ENCODE results near the gene TRAT1. TPM values are rescaled to one million over a fixed set of nuclear protein-coding genes. Genes with fewer than 3 reads are reported as not detected.

Gene TRAT1
- total and polyA plus RNA-seq, 2 donors (not counting 1 experiment from before 2014, with no cell fraction given) = 0.34 TPM; not detected in 1

DNA sequence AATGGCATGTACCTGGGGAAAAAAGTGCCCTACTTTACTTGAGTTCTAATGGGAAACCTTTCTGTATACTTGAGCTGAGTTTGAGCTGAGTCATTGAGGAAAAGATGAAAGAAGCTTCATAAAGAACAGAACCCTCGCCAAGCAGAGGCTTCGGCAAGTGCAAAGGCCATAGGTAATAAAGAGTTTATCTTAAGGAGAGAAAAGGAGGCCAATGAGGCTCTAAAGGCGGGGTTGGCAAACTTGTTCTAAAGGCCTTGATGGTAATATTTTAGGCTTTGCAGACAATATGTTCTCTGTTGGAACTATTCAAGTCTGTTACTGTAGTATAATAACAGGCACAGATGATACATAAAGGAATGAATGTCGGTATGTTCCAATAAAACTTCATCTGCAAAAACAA, 17.6 kb upstream of the TRAT1 start:
- Histone ChIP-seq H3K36me3 (replicated peaks in 1 of 2; ENCODE audit: control extremely low read depth in 1 of 2, control insufficient read depth in 1 of 2, extremely low read depth in 1 of 2, insufficient read depth in 2 of 2, low read length in 1 of 2) (no peaks in the 10 kb centered on the region), H3K9ac (ENCODE audit: low read length) (no peak overlapping the region), H3K4me3 (ENCODE audit: control extremely low read depth in 1 of 5, extremely low read depth in 1 of 5, insufficient read depth in 1 of 5, low read depth in 2 of 5, low read length in 4 of 5) (no peak overlapping the region), H3K9me3 (ENCODE audit: control extremely low read depth in 1 of 3, control insufficient read depth in 2 of 3, insufficient read depth in 1 of 3, low read length in 2 of 3) (no peaks in the 10 kb centered on the region), H2AFZ (ENCODE audit: insufficient read depth, low read depth, low read length, poor library complexity, severe bottlenecking) (no peak overlapping the region), H3K79me2 (ENCODE audit: control insufficient read depth, insufficient read depth, low read length) (no peaks in the 10 kb centered on the region), H3K4me2 (replicated peaks; ENCODE audit: low read depth, low read length, poor library complexity, severe bottlenecking) (no peak overlapping the region), H3K27ac (ENCODE audit: low read length in 2 of 2) (no peak overlapping the region), H3K4me1 (ENCODE audit: control insufficient read depth in 2 of 2, insufficient read depth in 2 of 2, low read length in 2 of 2) (no peaks in the 10 kb centered on the region), H4K20me1 (ENCODE audit: control insufficient read depth, insufficient read depth, low read length, poor library complexity, severe bottlenecking) (no peaks in the 10 kb centered on the region), H3K27me3 (replicated peaks in 1 of 4; ENCODE audit: control extremely low read depth in 1 of 4, control insufficient read depth in 3 of 4, insufficient read depth in 4 of 4, low read length in 3 of 4) (no peaks in the 10 kb centered on the region)
- ChIA-PET CTCF (no interaction called here), POLR2A (no interaction called here)
- Mint-ChIP-seq H3K4me1 (no peaks in the 10 kb centered on the region), H3K27ac (no peak overlapping the region), H3K9me3 (ENCODE audit: insufficient read depth) (peaks cover 2% of the 10 kb centered on the region), H3K27me3 (no peaks in the 10 kb centered on the region), H3K4me3 (no peak overlapping the region)
- WGBS (ENCODE audit: insufficient coverage) = 93% methylated on average over 3 of the region's 4 CpGs
- TF ChIP-seq EZH2 (IDR thresholded peaks at IDR 0.05; ENCODE audit: borderline replicate concordance, insufficient read depth, low read depth, low read length, poor library complexity, severe bottlenecking) = no peak
- TF ChIP-seq, protein P1, sequence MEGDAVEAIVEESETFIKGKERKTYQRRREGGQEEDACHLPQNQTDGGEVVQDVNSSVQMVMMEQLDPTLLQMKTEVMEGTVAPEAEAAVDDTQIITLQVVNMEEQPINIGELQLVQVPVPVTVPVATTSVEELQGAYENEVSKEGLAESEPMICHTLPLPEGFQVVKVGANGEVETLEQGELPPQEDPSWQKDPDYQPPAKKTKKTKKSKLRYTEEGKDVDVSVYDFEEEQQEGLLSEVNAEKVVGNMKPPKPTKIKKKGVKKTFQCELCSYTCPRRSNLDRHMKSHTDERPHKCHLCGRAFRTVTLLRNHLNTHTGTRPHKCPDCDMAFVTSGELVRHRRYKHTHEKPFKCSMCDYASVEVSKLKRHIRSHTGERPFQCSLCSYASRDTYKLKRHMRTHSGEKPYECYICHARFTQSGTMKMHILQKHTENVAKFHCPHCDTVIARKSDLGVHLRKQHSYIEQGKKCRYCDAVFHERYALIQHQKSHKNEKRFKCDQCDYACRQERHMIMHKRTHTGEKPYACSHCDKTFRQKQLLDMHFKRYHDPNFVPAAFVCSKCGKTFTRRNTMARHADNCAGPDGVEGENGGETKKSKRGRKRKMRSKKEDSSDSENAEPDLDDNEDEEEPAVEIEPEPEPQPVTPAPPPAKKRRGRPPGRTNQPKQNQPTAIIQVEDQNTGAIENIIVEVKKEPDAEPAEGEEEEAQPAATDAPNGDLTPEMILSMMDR (IDR thresholded peaks at IDR 0.05) = no peak
- ATAC-seq (ENCODE audit: low read depth) (no peak), DNase-seq (no peak)
- intact Hi-C loops (cut with micrococcal nuclease) = no loop called here

DNA sequence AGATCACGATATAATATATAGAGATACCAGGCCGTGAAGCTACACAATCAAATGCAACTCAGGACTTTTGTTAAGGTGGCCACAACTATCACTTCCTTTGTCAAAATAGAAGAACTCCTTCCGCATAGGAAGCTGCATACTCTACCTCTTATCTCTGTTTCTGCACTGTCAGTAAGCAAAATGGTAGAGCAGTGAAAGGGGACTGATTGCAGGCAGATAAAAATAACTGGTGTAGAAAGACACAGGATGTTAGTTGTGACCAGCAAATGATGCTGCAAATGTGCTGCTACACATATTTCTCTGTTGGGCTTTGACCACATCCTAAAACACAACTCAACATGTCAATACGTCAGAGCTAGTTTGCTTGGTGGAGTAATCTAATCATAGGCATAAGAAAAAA, 16.3 kb upstream of the TRAT1 start:
- TF ChIP-seq EZH2 (IDR thresholded peaks at IDR 0.05; ENCODE audit: borderline replicate concordance, insufficient read depth, low read depth, low read length, poor library complexity, severe bottlenecking) = no peak
- TF ChIP-seq, protein P1 (IDR thresholded peaks at IDR 0.05) = no peak
- Histone ChIP-seq H3K79me2 (ENCODE audit: control insufficient read depth, insufficient read depth, low read length) (no peaks in the 10 kb centered on the region), H3K9ac (ENCODE audit: low read length) (no peak overlapping the region), H3K4me2 (replicated peaks; ENCODE audit: low read depth, low read length, poor library complexity, severe bottlenecking) (no peak overlapping the region), H3K9me3 (ENCODE audit: control extremely low read depth in 1 of 3, control insufficient read depth in 2 of 3, insufficient read depth in 1 of 3, low read length in 2 of 3) (peaks cover 0 to 1% (median 0%) of the 10 kb centered on the region in 3 donors), H3K27me3 (replicated peaks in 1 of 4; ENCODE audit: control extremely low read depth in 1 of 4, control insufficient read depth in 3 of 4, insufficient read depth in 4 of 4, low read length in 3 of 4) (no peaks in the 10 kb centered on the region), H3K4me3 (ENCODE audit: control extremely low read depth in 1 of 5, extremely low read depth in 1 of 5, insufficient read depth in 1 of 5, low read depth in 2 of 5, low read length in 4 of 5) (no peak overlapping the region), H3K36me3 (replicated peaks in 1 of 2; ENCODE audit: control extremely low read depth in 1 of 2, control insufficient read depth in 1 of 2, extremely low read depth in 1 of 2, insufficient read depth in 2 of 2, low read length in 1 of 2) (no peaks in the 10 kb centered on the region), H3K4me1 (ENCODE audit: control insufficient read depth in 2 of 2, insufficient read depth in 2 of 2, low read length in 2 of 2) (no peaks in the 10 kb centered on the region), H3K27ac (ENCODE audit: low read length in 2 of 2) (no peak overlapping the region), H2AFZ (ENCODE audit: insufficient read depth, low read depth, low read length, poor library complexity, severe bottlenecking) (no peak overlapping the region), H4K20me1 (ENCODE audit: control insufficient read depth, insufficient read depth, low read length, poor library complexity, severe bottlenecking) (no peaks in the 10 kb centered on the region)
- H3K4me1 Mint-ChIP-seq = no peaks in the 10 kb centered on the region
- ChIA-PET POLR2A (no interaction called here), CTCF (no interaction called here)
- no peak overlapping the region for H3K4me3 Mint-ChIP-seq
- H3K9me3 Mint-ChIP-seq (ENCODE audit: insufficient read depth) = peaks cover 4% of the 10 kb centered on the region
- intact Hi-C loops (cut with micrococcal nuclease) = no loop called here
- no CpG with 5 or more reads among the region's 4 CpGs for WGBS (ENCODE audit: insufficient coverage)
- ATAC-seq (ENCODE audit: low read depth) = no peak
- H3K27ac Mint-ChIP-seq = no peak overlapping the region
- DNase-seq = no peak
- peaks cover 3% of the 10 kb centered on the region for H3K27me3 Mint-ChIP-seq
